GM18867 (cell line): Measurements from ENCODE around the gene SMIM28.
"Not testable (repeated sequence)": the region's sequence is repeated elsewhere in the genome, so short reads cannot be mapped to it uniquely, and the experiment has no call there.

ENCODE experiments used
- ATAC-seq: cut with Tn5 transposase; IDR thresholded peaks from one replicate; pipeline ENCODE4 v1.9.1; 2021; ENCODE audit warnings: mild to moderate bottlenecking, moderate library complexity; ENCODE audit not compliant: unreplicated experiment

Gene SMIM28

DNA sequence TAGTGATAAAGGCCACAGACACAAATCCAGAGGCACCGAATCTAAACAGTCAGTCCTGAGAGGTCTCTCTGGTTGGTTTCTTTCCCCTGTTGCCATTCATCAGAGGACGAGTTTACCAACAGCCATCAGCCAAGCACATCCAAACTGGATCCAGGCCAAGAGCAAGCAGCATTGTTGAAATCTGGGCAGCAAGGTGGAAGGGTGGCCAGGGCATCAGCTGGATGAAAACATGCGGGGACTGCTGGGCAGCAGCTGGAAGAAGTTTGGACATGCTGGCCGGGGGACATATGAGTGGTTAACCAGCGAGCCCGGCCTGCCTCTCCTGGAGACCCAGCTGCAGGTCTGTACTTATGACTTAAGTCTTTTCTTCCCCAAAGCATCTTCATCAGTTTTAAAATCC, at the start of gene SMIM28:
Gene SMIM28, plus strand, starts transcription at position 62 of the 400 bp plus-strand sequence. Its CDS starts 168 bp downstream, at position 230.
- ATAC-seq: no peak

DNA sequence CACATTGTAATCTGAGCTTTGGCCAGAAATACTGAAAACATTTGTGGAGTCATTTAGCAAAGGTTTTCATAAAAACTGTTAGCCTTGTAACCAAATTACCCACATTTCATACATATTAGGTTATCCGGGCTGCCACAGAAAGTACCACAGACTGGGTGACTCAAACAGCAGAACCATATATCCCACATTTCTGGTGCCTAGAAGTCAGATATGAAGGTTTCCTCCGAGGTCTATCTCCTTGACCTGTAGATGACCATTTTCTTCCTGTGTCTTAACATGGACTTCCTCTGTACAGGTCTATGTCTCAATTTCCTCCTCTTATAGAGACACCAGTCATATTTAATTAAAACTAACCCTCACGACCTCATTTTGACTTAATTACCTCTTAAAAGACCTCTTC, 49.5 kb upstream of the SMIM28 start:
- no peak for ATAC-seq

DNA sequence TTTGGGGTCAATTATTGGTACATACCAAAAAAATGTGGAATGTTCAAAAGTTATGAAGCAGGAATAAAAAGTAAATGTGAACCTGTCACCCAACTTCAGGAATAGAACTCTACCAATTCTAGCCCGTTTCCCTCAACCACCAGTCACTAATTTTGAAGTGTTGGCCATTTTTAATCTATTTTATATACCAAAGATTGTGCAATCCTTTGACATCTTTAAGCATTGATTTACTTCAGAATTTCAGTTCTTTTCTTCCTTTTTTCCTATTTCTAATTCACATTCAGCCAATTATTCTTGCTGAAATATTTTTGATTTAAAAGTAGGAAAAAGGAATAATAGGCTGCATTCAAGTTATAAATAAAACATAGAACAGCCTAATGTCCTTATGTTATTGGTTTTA, 46.9 kb upstream of the SMIM28 start:
- no peak for ATAC-seq

DNA sequence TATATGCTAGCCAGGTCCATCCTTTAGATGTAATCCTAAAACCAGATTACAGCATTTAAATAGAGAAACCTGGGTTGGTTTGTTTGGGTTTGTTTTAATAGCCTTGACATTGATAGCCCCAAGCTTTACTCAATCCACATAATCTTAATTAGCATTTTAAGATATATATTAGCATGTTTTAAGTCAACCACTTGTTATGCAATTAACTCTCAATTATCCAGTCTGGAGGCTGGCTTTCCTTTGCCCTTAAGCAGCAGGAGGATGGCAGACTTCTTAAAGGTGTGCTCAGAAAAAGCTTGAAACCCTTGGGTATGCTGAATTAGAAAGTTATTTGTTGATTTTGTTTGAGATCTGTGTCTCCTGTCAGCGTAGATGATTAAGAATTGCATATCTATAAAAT, 46.3 kb upstream of the SMIM28 start:
- ATAC-seq: no peak

DNA sequence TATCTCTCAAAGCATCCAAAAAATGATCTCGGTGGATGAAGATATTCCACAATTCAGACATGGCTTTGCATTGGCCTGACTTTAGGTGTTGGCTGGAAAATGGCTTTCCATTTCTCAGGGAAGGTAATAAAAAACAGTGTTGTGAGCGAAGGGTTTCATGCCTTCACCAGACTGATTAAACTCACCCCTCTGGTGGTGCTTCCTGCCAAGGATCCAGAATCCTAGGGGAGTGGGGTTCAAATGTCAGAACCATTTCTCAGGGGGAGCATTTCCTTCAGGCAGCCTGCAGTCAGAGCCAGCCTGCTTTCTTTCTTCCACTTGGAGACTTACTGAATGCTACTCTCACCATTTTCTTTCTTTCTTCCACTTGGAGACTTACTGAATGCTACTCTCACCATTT, 45.7 kb upstream of the SMIM28 start:
- no peak for ATAC-seq

DNA sequence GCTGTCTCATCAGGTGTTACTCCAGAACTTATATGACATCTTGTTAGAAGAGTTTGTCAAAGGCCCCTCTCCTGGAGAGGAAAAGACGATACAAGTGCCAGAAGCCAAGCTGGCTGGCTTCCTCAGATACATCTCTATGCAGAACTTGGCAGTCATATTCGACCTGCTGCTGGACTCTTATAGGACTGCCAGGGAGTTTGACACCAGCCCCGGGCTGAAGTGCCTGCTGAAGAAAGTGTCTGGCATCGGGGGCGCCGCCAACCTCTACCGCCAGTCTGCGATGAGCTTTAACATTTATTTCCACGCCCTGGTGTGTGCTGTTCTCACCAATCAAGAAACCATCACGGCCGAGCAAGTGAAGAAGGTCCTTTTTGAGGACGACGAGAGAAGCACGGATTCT, 43.7 kb upstream of the SMIM28 start:
- no peak for ATAC-seq

DNA sequence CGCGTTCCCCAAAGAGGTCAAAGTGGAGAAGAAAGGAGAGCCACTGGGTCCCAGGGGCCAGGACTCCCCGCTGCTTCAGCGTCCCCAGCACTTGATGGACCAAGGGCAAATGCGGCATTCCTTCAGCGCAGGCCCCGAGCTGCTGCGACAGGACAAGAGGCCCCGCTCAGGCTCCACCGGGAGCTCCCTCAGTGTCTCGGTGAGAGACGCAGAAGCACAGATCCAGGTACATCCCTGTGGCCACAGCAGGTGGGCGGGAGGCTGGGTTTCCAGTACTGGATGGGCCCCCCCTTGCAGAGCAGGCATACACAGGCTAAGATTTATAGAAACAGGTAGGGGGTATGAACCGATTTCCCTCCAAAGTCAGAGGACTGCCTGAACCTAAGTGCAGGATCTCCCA, 42.7 kb upstream of the SMIM28 start:
- ATAC-seq: no peak

DNA sequence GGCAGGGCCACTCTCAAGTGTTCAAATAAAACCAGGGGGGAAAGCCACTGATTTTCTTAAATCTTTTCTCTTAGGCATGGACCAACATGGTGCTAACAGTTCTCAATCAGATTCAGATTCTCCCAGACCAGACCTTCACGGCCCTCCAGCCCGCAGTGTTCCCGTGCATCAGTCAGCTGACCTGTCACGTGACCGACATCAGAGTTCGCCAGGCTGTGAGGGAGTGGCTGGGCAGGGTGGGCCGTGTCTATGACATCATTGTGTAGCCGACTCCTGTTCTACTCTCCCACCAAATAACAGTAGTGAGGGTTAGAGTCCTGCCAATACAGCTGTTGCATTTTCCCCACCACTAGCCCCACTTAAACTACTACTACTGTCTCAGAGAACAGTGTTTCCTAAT, 41.5 kb upstream of the SMIM28 start:
- ATAC-seq: no peak

DNA sequence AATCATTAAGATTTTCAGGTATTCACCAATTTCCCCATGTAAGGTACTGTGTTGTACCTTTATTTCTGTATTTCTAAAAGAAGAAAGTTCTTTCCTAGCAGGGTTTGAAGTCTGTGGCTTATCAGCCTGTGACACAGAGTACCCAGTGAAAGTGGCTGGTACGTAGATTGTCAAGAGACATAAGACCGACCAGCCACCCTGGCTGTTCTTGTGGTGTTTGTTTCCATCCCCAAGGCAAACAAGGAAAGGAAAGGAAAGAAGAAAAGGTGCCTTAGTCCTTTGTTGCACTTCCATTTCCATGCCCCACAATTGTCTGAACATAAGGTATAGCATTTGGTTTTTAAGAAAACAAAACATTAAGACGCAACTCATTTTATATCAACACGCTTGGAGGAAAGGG, 40.6 kb upstream of the SMIM28 start:
- ATAC-seq: no peak

DNA sequence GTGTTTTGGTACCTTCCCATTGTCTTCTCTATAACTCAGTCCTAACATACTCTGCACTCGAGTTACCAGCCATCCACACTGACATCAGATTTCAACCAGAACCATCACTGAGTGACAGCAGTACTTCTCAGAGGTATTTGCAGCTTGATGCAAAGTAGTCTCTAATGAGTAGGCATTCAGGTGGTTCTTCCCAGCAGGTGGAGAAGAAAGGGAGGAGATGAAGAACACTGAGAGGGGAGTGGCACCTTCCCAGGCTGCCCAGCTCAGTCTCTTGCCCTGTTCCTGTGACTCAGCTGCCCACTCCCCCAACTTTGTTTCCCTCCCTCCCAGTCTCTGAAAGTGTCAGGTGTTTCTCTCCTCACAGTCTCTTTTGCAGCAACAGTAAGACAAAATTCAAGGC, 38.7 kb upstream of the SMIM28 start:
- ATAC-seq: no peak

DNA sequence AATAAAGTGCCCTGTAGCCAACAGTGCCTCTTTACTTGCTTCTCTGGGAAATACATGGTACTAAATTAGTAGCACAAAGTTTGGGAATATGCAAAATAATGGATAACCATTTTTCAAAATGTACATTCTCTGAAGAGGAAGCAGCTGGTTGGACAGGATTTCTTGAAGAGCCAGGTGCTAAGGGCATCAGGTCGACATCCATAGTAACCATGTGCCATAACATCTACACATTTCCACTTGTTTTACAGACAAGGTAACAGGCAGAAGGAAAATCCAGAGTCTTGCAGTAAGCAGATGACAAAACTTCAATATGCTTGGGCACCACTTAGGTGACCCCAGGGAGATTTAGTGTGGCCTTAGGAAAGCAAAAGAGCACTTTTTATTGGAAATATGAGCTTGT, 36.5 kb upstream of the SMIM28 start:
- ATAC-seq: no peak

DNA sequence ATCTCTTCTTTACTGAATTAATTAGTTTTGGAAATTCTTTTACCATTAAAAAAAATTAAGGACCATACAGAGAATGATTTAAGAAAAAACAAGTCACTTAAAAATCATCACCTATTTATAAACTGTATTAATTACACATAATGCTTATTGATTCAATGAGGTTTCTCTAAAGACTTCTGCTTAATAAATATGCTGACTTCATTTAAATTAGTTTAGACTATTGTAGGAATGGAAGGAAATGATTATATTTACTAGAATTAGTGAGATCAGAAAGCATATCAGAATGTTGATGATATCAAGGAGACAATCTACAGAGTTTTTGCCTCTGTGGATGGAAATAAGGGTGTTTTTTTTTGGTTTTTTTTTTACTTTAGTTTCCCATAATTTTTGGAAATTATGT, 34.6 kb upstream of the SMIM28 start:
- no peak for ATAC-seq

DNA sequence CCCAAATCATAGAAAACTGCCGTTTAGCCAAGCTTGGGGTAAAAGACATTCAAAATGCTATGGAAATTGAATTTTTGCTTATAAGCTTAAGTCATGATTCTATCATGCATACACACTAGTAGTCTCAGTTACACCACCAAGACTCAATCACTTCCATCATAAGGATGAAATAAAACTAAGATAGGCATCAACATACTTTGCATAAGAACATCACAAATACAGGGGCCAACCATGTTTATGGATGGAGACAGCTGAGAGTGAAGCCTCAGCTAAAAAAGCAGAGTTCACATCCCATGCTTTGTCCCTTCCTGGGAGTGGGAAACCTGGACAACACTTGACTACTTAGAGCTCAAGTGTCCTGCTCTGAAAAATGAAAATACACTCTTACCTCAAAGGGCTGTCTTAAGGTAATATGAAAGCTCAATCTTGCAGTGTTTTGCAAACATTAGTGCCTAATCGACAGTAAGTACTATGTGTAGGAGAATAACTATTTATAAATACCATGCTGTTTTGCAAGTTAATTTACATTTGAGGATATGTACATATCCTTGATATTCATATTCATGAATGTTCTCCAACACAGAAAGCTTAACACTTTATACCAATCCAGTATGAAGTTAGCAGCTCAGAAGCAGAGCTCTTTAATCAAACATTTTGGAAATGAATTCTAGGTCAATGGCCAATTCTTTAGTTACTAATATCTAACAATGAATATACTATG, 32.0 kb upstream of the SMIM28 start:
- ATAC-seq: no peak

DNA sequence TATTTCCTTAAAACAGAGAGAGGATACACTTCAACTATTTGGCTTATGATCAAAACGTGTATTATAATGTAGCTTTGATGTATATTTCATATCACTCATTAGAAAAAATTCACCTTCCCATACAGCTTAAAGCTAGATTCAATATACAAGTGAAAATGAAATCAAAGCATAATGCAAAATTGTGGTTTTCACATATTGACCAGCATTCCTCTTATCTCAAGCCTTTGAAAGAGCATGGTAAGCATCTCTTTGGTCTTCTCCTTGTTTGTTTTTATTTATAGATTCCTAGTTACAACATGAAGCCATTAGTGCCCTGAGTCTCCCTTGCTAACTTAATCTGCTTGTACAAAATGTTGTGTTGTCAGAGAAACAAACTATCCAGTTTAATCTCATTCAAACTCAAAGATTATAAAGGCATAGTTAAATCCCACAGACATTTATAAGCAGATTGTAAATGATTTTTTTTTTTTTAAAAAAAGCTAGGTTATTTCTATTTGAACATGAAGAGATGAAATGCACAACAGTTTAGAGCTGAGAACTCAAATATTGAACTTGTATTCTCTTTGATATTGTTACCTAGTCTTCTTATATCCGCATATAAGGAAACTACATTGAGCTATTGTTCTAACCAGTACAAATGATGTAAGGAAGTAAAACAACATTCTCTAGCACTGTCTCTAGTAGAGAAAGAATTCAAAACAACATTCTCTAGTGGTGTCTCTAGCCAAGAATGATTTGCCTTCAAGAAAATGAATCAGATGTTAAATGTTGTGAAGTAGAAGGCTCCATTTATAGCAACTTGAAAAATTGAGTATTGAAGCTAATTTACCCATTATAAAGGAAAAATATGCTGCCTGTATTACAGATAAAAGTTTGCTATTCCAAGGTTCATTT, 31.2 kb upstream of the SMIM28 start:
- ATAC-seq: no peak

DNA sequence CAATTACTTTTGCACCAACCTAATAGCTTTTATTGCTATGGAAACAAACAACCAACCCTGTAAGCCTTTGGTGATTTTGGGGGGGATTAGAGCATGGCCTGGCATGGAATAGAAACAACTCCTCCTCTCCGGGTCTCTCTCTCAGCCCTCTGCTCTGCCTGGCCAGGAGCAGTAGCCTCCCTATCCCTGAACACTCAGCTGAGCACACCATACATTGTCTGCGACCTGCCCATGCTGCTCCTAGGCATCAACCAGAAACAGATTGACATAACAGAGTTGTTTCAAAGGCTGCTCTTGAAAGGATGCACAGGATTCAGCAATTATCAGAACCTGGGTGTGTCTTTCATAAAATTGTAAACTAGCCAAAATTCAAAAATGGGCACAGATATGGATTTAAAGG, 29.8 kb upstream of the SMIM28 start:
- ATAC-seq: no peak

DNA sequence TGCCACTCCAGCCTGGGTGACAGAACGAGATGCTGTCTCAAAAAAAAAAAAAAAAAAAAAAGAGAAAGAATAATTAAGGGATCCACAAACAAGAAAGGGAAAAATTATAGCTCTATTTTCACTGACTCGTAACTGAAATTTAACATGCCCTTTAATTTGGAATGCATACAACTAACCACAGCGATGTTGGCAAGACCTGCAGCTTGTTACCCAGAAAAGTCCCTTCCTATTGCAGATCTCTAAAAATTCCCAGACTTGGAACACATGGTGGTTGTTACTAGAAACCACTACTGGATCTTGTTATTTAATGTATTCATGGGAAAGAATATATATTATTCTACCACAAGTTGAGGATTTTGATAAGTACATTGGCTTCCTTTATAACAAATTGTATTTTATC, 27.8 kb upstream of the SMIM28 start:
- no peak for ATAC-seq

DNA sequence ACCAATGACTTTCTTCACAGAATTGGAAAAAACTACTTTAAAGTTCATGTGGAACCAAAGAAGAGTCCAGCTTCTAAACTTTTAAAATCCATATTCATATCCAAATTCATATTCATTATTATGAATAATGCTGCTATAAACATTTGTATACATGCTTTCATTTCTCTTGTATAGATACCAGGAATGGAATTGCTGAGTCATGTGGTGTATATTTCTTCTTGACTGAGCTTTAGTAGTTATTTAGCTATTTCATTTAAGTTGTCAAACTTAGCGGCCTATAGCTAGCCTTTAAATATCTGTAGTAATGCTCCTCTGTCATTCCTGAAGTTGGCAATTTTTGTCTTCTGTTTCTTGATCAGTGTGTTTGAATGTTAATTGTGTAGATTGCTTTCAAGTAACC, 19.8 kb upstream of the SMIM28 start:
- no peak for ATAC-seq

DNA sequence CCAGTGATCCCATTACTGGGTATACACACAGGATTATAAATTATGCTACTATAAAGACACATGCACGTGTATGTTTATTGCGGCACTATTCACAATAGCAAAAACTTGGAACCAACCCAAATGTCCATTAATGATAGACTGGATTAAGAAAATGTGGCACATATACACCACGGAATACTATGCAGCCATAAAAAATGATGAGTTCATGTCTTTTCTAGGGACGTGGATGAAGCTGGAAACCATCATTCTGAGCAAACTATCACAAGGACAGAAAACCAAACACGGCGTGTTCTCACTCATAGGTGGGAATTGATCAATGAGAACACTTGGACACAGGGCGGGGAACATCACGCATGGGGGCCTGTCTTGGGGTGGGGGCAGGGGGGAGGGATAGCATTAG, 9.0 kb upstream of the SMIM28 start:
- ATAC-seq: not testable (repeated sequence)

DNA sequence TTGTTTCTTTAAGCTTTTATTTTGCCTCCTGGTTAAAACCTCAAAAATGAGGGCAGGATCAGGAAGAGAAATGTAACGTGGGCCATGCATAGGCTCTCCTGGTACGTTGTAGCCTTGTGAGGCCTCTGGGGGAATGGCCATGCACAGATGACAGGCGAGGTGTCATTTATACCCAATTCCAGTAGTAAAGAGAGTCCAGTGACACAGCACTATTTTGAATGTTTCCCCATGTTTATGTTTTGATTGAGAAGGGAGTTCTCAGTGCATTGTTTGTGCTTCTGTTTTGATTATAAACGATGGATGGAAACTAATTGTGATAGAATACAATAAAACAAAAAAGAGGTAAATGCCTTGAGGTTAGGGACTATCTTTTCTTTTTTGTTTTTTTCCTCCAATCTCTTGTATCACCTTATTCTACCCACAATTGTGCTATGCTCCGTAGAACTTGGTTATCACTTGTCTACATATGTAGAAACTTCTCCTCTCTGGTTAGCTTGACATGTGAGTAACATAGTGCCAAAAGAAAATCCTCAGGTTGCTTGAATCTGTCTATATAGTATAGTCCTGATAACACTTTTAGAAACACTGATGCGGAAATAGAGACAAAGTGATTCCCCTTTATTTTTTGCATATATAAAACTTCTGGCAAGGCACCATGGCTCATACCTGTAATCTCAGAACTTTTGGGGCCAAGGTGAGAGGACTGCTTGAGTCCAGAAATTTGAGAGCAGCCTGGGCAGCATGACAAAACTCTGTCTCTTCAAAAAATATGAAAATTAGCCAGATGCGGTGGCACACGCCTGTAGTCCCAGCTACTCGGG, 6.9 kb upstream of the SMIM28 start:
- no peak for ATAC-seq

DNA sequence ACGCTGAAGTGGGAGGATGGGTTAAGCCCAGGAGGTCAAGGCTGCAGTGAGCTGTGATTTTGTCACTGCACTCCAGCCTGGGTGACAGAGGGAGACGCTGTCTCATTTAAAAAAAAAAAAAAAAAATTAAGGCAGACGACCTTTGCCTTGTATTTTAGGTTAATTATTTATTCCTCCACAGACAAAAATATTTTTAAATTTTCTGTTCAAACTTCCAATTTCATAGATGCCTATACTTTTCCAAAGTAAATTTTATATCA, 6.3 kb upstream of the SMIM28 start:
- ATAC-seq: no peak

DNA sequence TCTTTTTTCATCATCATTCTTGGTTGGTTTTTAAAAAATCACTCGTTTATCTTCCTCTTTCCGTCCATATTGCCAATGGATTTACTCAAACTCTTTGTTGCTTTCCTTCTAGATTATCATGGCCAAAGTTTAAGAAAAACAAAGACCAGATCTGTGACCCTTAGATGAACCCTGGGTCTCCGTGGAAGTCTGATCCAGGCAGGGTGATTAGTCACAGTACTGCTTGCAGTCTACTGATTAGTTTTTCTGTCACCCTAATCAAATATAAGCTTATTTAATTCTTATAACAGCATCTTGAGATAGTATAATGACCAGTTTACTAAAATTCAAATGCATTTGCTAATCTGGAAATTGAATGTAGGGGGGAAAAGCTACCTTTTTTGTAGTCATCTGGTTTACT, 6.0 kb upstream of the SMIM28 start:
- ATAC-seq: no peak
